Neuronal stem cell (in vitro differentiated cells): ENCODE data around the gene REPS1.
"Not testable (repeated sequence)": the region's sequence is repeated elsewhere in the genome, so short reads cannot be mapped to it uniquely, and the experiment has no call there.

Source experiments
- DNase-seq: peaks from one replicate; pipeline ENCODE4 v3.0.0-alpha.2; 2013; ENCODE audit warnings: low spot score
- H2AFZ ChIP-seq: one replicate; pipeline ENCODE4 v1.6.1; 2013; ENCODE audit warnings: mild to moderate bottlenecking, low read length, inconsistent platforms
- H2AK5ac ChIP-seq: 2 replicates; pipeline ENCODE4 v1.6.1; 2013; ENCODE audit warnings: low read depth, mild to moderate bottlenecking, inconsistent platforms, low read length, moderate library complexity, mixed read lengths
- H2BK120ac ChIP-seq: 2 replicates; pipeline ENCODE4 v1.6.1; 2013; ENCODE audit warnings: low read depth, mild to moderate bottlenecking, inconsistent platforms, low read length, moderate library complexity, mixed read lengths
- H2BK12ac ChIP-seq: one replicate; pipeline ENCODE4 v1.6.1; 2013; ENCODE audit warnings: low read length, inconsistent platforms
- H2BK15ac ChIP-seq: 2 replicates; pipeline ENCODE4 v1.6.1; 2013; ENCODE audit warnings: mild to moderate bottlenecking, low read length, inconsistent platforms, mixed read lengths
- H2BK5ac ChIP-seq: one replicate; pipeline ENCODE4 v1.6.1; 2013; ENCODE audit warnings: inconsistent platforms, mild to moderate bottlenecking, low read length, moderate library complexity
- H3K14ac ChIP-seq: one replicate; pipeline ENCODE4 v1.6.1; 2013; ENCODE audit warnings: low read length, inconsistent platforms
- H3K18ac ChIP-seq: 2 replicates; pipeline ENCODE4 v1.6.1; 2013; ENCODE audit warnings: low read length, inconsistent platforms
- H3K23ac ChIP-seq: 2 replicates; pipeline ENCODE4 v1.6.1; 2013; ENCODE audit warnings: low read depth, mild to moderate bottlenecking, mixed read lengths, low read length, inconsistent platforms; ENCODE audit not compliant: poor library complexity
- H3K27ac ChIP-seq: replicated peaks from 3 replicates; pipeline ENCODE4 v1.5.1; 2013; ENCODE audit warnings: low read length, inconsistent platforms
- H3K27me3 ChIP-seq, 3 experiments: 2 replicates each; pipeline ENCODE4 v1.6.1; 2013; ENCODE audit warnings: low read length in 3 of 3, mild to moderate bottlenecking in 2 of 3, inconsistent platforms in 1 of 3, low read depth in 1 of 3, mixed read lengths in 1 of 3, moderate library complexity in 1 of 3; ENCODE audit not compliant: control insufficient read depth in 3 of 3, insufficient read depth in 3 of 3
- H3K36me3 ChIP-seq, 2 donors: replicated peaks in 1 of 2; 2 replicates each; pipeline ENCODE4 v1.6.1; 2013; ENCODE audit warnings: low read length in 2 of 2; ENCODE audit not compliant: control insufficient read depth in 2 of 2, insufficient read depth in 2 of 2
- H3K4ac ChIP-seq: 2 replicates; pipeline ENCODE4 v1.6.1; 2013; ENCODE audit warnings: inconsistent platforms, mild to moderate bottlenecking, low read length, moderate library complexity
- H3K4me1 ChIP-seq, 2 donors: 1 replicate in 1 of 2; 2 replicates in 1 of 2; pipeline ENCODE4 v1.6.1; 2013; ENCODE audit warnings: low read length in 2 of 2, low read depth in 1 of 2; ENCODE audit not compliant: control insufficient read depth in 2 of 2, insufficient read depth in 1 of 2
- H3K4me2 ChIP-seq: one replicate; pipeline ENCODE4 v1.6.1; 2013; ENCODE audit warnings: mild to moderate bottlenecking, low read length, inconsistent platforms; ENCODE audit not compliant: insufficient read depth, poor library complexity, severe bottlenecking
- H3K4me3 ChIP-seq, 2 donors: 2 replicates each; pipeline ENCODE4 v1.5.1; 2013; ENCODE audit warnings: low read length in 2 of 2, mild to moderate bottlenecking in 2 of 2, inconsistent platforms in 1 of 2, moderate library complexity in 1 of 2
- H3K79me1 ChIP-seq: one replicate; pipeline ENCODE4 v1.6.1; 2013; ENCODE audit warnings: low read depth, mild to moderate bottlenecking, inconsistent platforms, low read length, moderate library complexity
- H3K9ac ChIP-seq: one replicate; pipeline ENCODE4 v1.6.1; 2013; ENCODE audit warnings: mild to moderate bottlenecking, low read depth, low read length, inconsistent platforms; ENCODE audit not compliant: poor library complexity
- H3K9me3 ChIP-seq, 2 donors: replicated peaks in 1 of 2; 2 replicates each; pipeline versions ENCODE3 to v1.6.1; 2013; ENCODE audit warnings: low read length in 2 of 2, mild to moderate bottlenecking in 2 of 2, inconsistent platforms in 1 of 2, low read depth in 1 of 2, mixed read lengths in 1 of 2, moderate library complexity in 1 of 2; ENCODE audit not compliant: control insufficient read depth in 2 of 2, insufficient read depth in 1 of 2
- H4K8ac ChIP-seq: one replicate; pipeline ENCODE4 v1.6.1; 2013; ENCODE audit warnings: low read depth, mild to moderate bottlenecking, inconsistent platforms, low read length, moderate library complexity
- H4K91ac ChIP-seq: one replicate; pipeline ENCODE4 v1.6.1; 2013; ENCODE audit warnings: low read length, low read depth, mild to moderate bottlenecking, inconsistent platforms; ENCODE audit not compliant: poor library complexity
- WGBS, 2 donors: extraction: QIAGEN DNeasy Blood & Tissue Kit; methylation state at CpG; one replicate each; pipeline ENCODE4 v1.1.7; 2013; ENCODE audit warnings: missing lambda C conversion rate in 2 of 2, mixed read lengths in 1 of 2; ENCODE audit not compliant: insufficient read length in 2 of 2, insufficient replicate concordance in 1 of 2; ENCODE audit errors: extremely low coverage in 2 of 2; 5-methylcytosine and 5-hydroxymethylcytosine counted together

Gene REPS1

DNA sequence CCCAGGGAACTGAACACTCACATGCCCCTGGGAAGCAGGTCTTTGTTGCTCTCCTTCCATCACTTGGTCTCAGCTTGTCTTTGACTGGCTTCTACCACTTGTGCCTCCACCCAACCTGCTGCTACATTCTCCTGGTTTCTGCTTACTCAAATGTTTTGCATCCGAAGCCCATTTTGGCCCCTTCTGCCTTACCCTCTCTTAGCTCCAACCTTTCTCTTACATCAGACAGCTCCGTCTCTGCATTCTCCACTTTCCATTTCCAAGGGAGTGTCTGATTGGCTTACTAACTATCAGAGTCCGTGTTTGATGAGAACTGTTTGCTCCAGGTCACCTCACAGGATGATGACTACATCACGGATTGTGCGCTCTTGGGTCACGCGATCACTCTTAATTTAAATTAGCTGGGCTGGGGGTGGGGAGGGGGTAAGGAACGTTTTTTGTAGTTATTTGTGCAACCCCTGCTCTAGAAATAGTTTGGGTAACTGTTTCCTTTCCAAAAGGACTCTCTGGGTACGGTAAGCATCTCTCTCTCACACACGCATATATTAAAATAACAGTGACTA, 39.6 kb upstream of the REPS1 start:
- Histone ChIP-seq H3K23ac (no peak overlapping the region), H3K27ac (peak overlapping the region; percentile 30), H3K9me3 (no peaks in the 10 kb centered on the region), H2BK12ac (no peak overlapping the region), H3K14ac (no peak overlapping the region), H2BK15ac (no peak overlapping the region), H2BK120ac (no peak overlapping the region), H3K4ac (no peak overlapping the region), H4K91ac (no peak overlapping the region), H2BK5ac (no peak overlapping the region), H3K79me1 (peaks cover 8% of the 10 kb centered on the region), H3K4me2 (peak overlapping the region; percentile 57), H2AFZ (peak overlapping the region; percentile 86), H3K36me3 (no peaks in the 10 kb centered on the region), H3K9ac (no peak overlapping the region), H3K4me1 (peaks cover 5 to 9% of the 10 kb centered on the region in 2 donors), H3K27me3 (no peaks in the 10 kb centered on the region), H3K4me3 (peak overlapping the region; percentile 21 to 56), H3K18ac (no peak overlapping the region), H2AK5ac (no peak overlapping the region), H4K8ac (no peak overlapping the region)
- no CpG with 5 or more reads among the region's 10 CpGs for WGBS, 2 donors
- DNase-seq = no peak

DNA sequence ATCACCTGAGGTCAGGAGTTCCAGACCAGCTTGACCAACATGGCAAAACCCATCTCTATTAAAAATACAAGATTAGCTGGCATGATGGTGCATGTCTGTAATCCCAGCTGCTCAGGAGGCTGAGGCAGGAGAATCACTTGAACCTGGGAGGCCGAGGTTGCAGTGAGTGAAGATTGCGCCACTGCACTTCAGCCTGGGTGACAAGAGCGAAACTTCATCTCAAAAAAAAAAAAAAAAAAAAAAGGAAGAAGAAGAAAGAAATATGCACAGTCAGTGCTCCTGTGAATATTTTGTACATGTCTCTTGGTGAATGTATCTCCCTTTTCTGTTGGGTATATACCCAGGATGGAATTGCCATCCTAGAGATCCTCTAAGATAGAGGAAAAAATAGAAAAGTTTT, 37.4 kb upstream of the REPS1 start:
- not testable (repeated sequence) for H3K18ac ChIP-seq, H3K14ac ChIP-seq, H4K91ac ChIP-seq, DNase-seq, H2BK5ac ChIP-seq, H3K4ac ChIP-seq, H2AFZ ChIP-seq, H3K79me1 ChIP-seq, H3K4me3 ChIP-seq, H3K27me3 ChIP-seq, H3K23ac ChIP-seq, H2AK5ac ChIP-seq, H3K27ac ChIP-seq, H3K36me3 ChIP-seq, H3K4me1 ChIP-seq, H3K9me3 ChIP-seq, H4K8ac ChIP-seq, H2BK120ac ChIP-seq, H2BK15ac ChIP-seq, H3K4me2 ChIP-seq, H2BK12ac ChIP-seq, H3K9ac ChIP-seq
- WGBS, 2 donors = no CpG with 5 or more reads among the region's 3 CpGs

DNA sequence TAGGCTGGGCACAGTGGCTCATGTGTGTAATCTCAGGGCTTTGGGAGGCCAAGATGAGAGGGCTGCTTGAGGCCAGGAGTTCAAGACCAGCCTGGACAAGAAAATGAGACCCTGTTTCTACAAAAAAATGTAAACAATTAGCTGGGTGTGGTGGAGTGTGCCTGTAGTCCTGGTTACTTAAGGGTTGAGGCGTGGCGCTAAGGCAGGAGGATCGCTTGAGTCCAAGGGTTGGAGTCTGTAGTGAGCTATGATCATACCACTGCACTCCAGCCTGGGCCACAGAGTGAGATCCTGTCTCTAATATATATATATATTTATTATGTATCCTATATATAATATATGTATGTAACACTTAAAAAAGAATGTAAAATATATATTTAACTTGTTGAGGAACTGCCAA, 32.6 kb upstream of the REPS1 start:
- H3K4me3 ChIP-seq = no peak overlapping the region
- no peaks in the 10 kb centered on the region for H3K79me1 ChIP-seq
- H3K4ac ChIP-seq = no peak overlapping the region
- H2AFZ ChIP-seq = no peak overlapping the region
- no peaks in the 10 kb centered on the region for H3K9me3 ChIP-seq
- no peaks in the 10 kb centered on the region for H3K36me3 ChIP-seq
- H3K18ac ChIP-seq = no peak overlapping the region
- H3K23ac ChIP-seq = no peak overlapping the region
- no peak overlapping the region for H3K4me2 ChIP-seq
- H3K14ac ChIP-seq = no peak overlapping the region
- no peak overlapping the region for H2BK15ac ChIP-seq
- H4K91ac ChIP-seq = no peak overlapping the region
- no peak overlapping the region for H2BK12ac ChIP-seq
- H3K27me3 ChIP-seq = peaks cover 0 to 3% (median 0%) of the 10 kb centered on the region in 3 experiments
- H3K9ac ChIP-seq = no peak overlapping the region
- no peak overlapping the region for H2AK5ac ChIP-seq
- H2BK120ac ChIP-seq = no peak overlapping the region
- H2BK5ac ChIP-seq = no peak overlapping the region
- no CpG with 5 or more reads among the region's 3 CpGs for WGBS, 2 donors
- H3K27ac ChIP-seq = no peak overlapping the region
- H3K4me1 ChIP-seq = peaks cover 6 to 10% of the 10 kb centered on the region in 2 donors
- no peak overlapping the region for H4K8ac ChIP-seq
- no peak for DNase-seq

DNA sequence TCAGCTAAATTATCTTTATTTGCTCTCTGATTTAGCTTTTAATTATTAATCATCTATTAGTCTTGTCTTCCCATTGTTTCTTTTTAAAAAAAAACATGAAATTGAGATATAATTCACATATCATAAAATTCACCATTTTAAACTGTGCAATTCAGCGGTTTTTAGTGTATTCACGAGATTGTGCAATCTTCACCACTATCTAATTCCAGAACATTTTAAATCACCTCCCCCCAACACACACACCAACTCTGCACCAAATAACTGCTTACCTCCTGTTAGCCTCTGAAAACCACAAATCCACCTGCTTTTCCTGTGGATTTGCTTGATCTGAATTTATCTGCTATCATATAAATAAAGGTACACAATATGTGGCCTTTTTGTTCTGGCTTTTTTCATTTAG, 31.7 kb upstream of the REPS1 start:
- no peak overlapping the region for H3K9ac ChIP-seq
- no peak overlapping the region for H2BK5ac ChIP-seq
- no CpG with 5 or more reads among the region's 2 CpGs for WGBS, 2 donors
- no peak overlapping the region for H3K14ac ChIP-seq
- H3K4me3 ChIP-seq = no peak overlapping the region
- no peak overlapping the region for H4K91ac ChIP-seq
- H3K4ac ChIP-seq = no peak overlapping the region
- H3K4me2 ChIP-seq = no peak overlapping the region
- H3K9me3 ChIP-seq = no peaks in the 10 kb centered on the region
- H2BK12ac ChIP-seq = no peak overlapping the region
- H2AFZ ChIP-seq = no peak overlapping the region
- no peaks in the 10 kb centered on the region for H3K79me1 ChIP-seq
- H3K23ac ChIP-seq = no peak overlapping the region
- H3K27ac ChIP-seq = no peak overlapping the region
- H3K36me3 ChIP-seq = no peaks in the 10 kb centered on the region
- H2AK5ac ChIP-seq = no peak overlapping the region
- H3K18ac ChIP-seq = no peak overlapping the region
- H2BK120ac ChIP-seq = no peak overlapping the region
- H2BK15ac ChIP-seq = no peak overlapping the region
- H3K27me3 ChIP-seq = peaks cover 0 to 3% (median 0%) of the 10 kb centered on the region in 3 experiments
- DNase-seq = no peak
- peaks cover 6 to 10% of the 10 kb centered on the region in 2 donors for H3K4me1 ChIP-seq
- H4K8ac ChIP-seq = no peak overlapping the region
